ENCODE results near the gene SLC22A23. TPM values are rescaled to one million over a fixed set of nuclear protein-coding genes. Genes with fewer than 3 reads are reported as not detected.

Gene SLC22A23
- total and polyA plus RNA-seq, 2 donors (not counting 1 experiment from before 2014, with no cell fraction given): 0.18 to 1.4 TPM

GRCh38 chr6:3372912-3373554 is 83.8 kb downstream of the SLC22A23 start:
- Mint-ChIP-seq H3K27ac (no peak overlapping the region), H3K9me3 (ENCODE audit: insufficient read depth) (no peaks in the 10 kb centered on the region), H3K4me1 (peaks cover 1% of the 10 kb centered on the region), H3K4me3 (no peak overlapping the region), H3K27me3 (peaks cover 5% of the 10 kb centered on the region)
- no peak overlapping the region for H3K27ac ChIP-seq (ENCODE audit: low read length in 2 of 2)
- DNase-seq: no peak
- H3K27me3 ChIP-seq (replicated peaks in 1 of 4; ENCODE audit: control extremely low read depth in 1 of 4, control insufficient read depth in 3 of 4, insufficient read depth in 4 of 4, low read length in 3 of 4): peaks cover 0 to 5% (median 2%) of the 10 kb centered on the region in 4 experiments
- H3K36me3 ChIP-seq (replicated peaks in 1 of 2; ENCODE audit: control extremely low read depth in 1 of 2, control insufficient read depth in 1 of 2, extremely low read depth in 1 of 2, insufficient read depth in 2 of 2, low read length in 1 of 2): no peaks in the 10 kb centered on the region
- ChIA-PET CTCF (interaction anchor here (2.8 kb wide), 1 partner anchor 17 kb away, joined by 6 read pairs; no protein-coding TSS in a partner anchor), POLR2A (no interaction called here)
- ATAC-seq (ENCODE audit: low read depth): no peak
- no peak overlapping the region for H3K9ac ChIP-seq (ENCODE audit: low read length)
- intact Hi-C loops (cut with micrococcal nuclease): no loop called here
- H4K20me1 ChIP-seq (ENCODE audit: control insufficient read depth, insufficient read depth, low read length, poor library complexity, severe bottlenecking): no peaks in the 10 kb centered on the region
- H3K4me1 ChIP-seq (ENCODE audit: control insufficient read depth in 2 of 2, insufficient read depth in 2 of 2, low read length in 2 of 2): peaks cover 1 to 2% of the 10 kb centered on the region in 2 donors
- H3K4me2 ChIP-seq (replicated peaks; ENCODE audit: low read depth, low read length, poor library complexity, severe bottlenecking): no peak overlapping the region
- H2AFZ ChIP-seq (ENCODE audit: insufficient read depth, low read depth, low read length, poor library complexity, severe bottlenecking): no peak overlapping the region
- TF ChIP-seq CTCF (IDR thresholded peaks at IDR 0.05) (no peak), EZH2 (IDR thresholded peaks at IDR 0.05; ENCODE audit: borderline replicate concordance, insufficient read depth, low read depth, low read length, poor library complexity, severe bottlenecking) (no peak)
- H3K79me2 ChIP-seq (ENCODE audit: control insufficient read depth, insufficient read depth, low read length): no peaks in the 10 kb centered on the region
- H3K4me3 ChIP-seq (ENCODE audit: control extremely low read depth in 1 of 5, extremely low read depth in 1 of 5, insufficient read depth in 1 of 5, low read depth in 2 of 5, low read length in 4 of 5): no peak overlapping the region
- WGBS (ENCODE audit: insufficient coverage): 83% methylated on average over 5 of the region's 6 CpGs
- H3K9me3 ChIP-seq (ENCODE audit: control extremely low read depth in 1 of 3, control insufficient read depth in 2 of 3, insufficient read depth in 1 of 3, low read length in 2 of 3): peaks cover 0 to 4% (median 0%) of the 10 kb centered on the region in 3 donors

GRCh38 chr6:3372184-3372846 is 84.5 kb downstream of the SLC22A23 start:
- no peak overlapping the region for H3K4me3 ChIP-seq (ENCODE audit: control extremely low read depth in 1 of 5, extremely low read depth in 1 of 5, insufficient read depth in 1 of 5, low read depth in 2 of 5, low read length in 4 of 5)
- DNase-seq (no peak), ATAC-seq (ENCODE audit: low read depth) (no peak)
- POLR2A ChIA-PET: no interaction called here
- Mint-ChIP-seq H3K9me3 (ENCODE audit: insufficient read depth) (no peaks in the 10 kb centered on the region), H3K4me1 (peaks cover 5% of the 10 kb centered on the region), H3K27me3 (peaks cover 5% of the 10 kb centered on the region), H3K27ac (no peak overlapping the region), H3K4me3 (no peak overlapping the region)
- CTCF ChIA-PET: interaction anchor here (2.8 kb wide), 1 partner anchor 16 kb away, joined by 6 read pairs; no protein-coding TSS in a partner anchor
- peaks cover 0 to 6% (median 2%) of the 10 kb centered on the region in 4 experiments for H3K27me3 ChIP-seq (replicated peaks in 1 of 4; ENCODE audit: control extremely low read depth in 1 of 4, control insufficient read depth in 3 of 4, insufficient read depth in 4 of 4, low read length in 3 of 4)
- peaks cover 0 to 4% (median 0%) of the 10 kb centered on the region in 3 donors for H3K9me3 ChIP-seq (ENCODE audit: control extremely low read depth in 1 of 3, control insufficient read depth in 2 of 3, insufficient read depth in 1 of 3, low read length in 2 of 3)
- H3K36me3 ChIP-seq (replicated peaks in 1 of 2; ENCODE audit: control extremely low read depth in 1 of 2, control insufficient read depth in 1 of 2, extremely low read depth in 1 of 2, insufficient read depth in 2 of 2, low read length in 1 of 2): no peaks in the 10 kb centered on the region
- 86% methylated on average over 9 of the region's 12 CpGs for WGBS (ENCODE audit: insufficient coverage)
- H3K4me2 ChIP-seq (replicated peaks; ENCODE audit: low read depth, low read length, poor library complexity, severe bottlenecking): no peak overlapping the region
- H4K20me1 ChIP-seq (ENCODE audit: control insufficient read depth, insufficient read depth, low read length, poor library complexity, severe bottlenecking): no peaks in the 10 kb centered on the region
- intact Hi-C loops (cut with micrococcal nuclease): no loop called here
- TF ChIP-seq EZH2 (IDR thresholded peaks at IDR 0.05; ENCODE audit: borderline replicate concordance, insufficient read depth, low read depth, low read length, poor library complexity, severe bottlenecking) (no peak), CTCF (IDR thresholded peaks at IDR 0.05) (no peak)
- no peaks in the 10 kb centered on the region for H3K79me2 ChIP-seq (ENCODE audit: control insufficient read depth, insufficient read depth, low read length)
- H3K9ac ChIP-seq (ENCODE audit: low read length): no peak overlapping the region
- peaks cover 0 to under 1% of the 10 kb centered on the region in 2 donors for H3K4me1 ChIP-seq (ENCODE audit: control insufficient read depth in 2 of 2, insufficient read depth in 2 of 2, low read length in 2 of 2)
- H3K27ac ChIP-seq (ENCODE audit: low read length in 2 of 2): no peak overlapping the region
- no peak overlapping the region for H2AFZ ChIP-seq (ENCODE audit: insufficient read depth, low read depth, low read length, poor library complexity, severe bottlenecking)
